B cell (primary cell): ENCODE results near the gene NTM. TPM values are rescaled to one million over a fixed set of nuclear protein-coding genes. Genes with fewer than 3 reads are reported as not detected.
"Not testable (repeated sequence)": the region's sequence is repeated elsewhere in the genome, so short reads cannot be mapped to it uniquely, and the experiment has no call there.

Experiments used
- ATAC-seq: fragments of 200-7000 bp; cut with Tn5 transposase; one replicate; pipeline ENCODE4 v1.10.0; 2021; ENCODE audit warnings: low read depth, mild to moderate bottlenecking, moderate number of reproducible peaks, moderate library complexity
- CTCF ChIA-PET: fragments of 350-600 bp; sonication (Branson Sonifier 250); formaldehyde crosslinking; loops from one replicate; lab custom pipeline; 2021; ENCODE audit warnings: antibody characterized with exemption, inconsistent platforms; lab: Charles Lee
- POLR2A ChIA-PET: fragments of 350-600 bp; sonication (Branson Sonifier 250); formaldehyde crosslinking; loops from one replicate; lab custom pipeline; 2021; ENCODE audit warnings: antibody characterized with exemption; lab: Charles Lee
- DNase-seq: peaks from one replicate; pipeline ENCODE4 v3.0.0; 2013
- H2AFZ ChIP-seq: 2 replicates; pipeline ENCODE4 v1.6.1; 2012; ENCODE audit warnings: mild to moderate bottlenecking, low read depth, low read length; ENCODE audit not compliant: insufficient read depth, poor library complexity, severe bottlenecking
- H3K27ac ChIP-seq, 2 donors: 1 replicate in 1 of 2; 2 replicates in 1 of 2; pipeline ENCODE4 v1.5.1; 2012 to 2013; ENCODE audit warnings: low read length in 2 of 2, mild to moderate bottlenecking in 2 of 2, moderate library complexity in 1 of 2
- H3K27me3 ChIP-seq, 4 experiments: fragments of 200-600 bp in 1 of 4; sonication (generic) in 1 of 4; replicated peaks in 1 of 4; 1 replicate in 2 of 4; 2 replicates in 2 of 4; pipeline versions ENCODE4 v1.6.1 to v1.7.0; 2013 to 2016; ENCODE audit warnings: low read length in 3 of 4, mild to moderate bottlenecking in 2 of 4, mixed read lengths in 1 of 4, moderate library complexity in 1 of 4; ENCODE audit not compliant: insufficient read depth in 4 of 4, control insufficient read depth in 3 of 4; ENCODE audit errors: control extremely low read depth in 1 of 4
- H3K36me3 ChIP-seq, 2 experiments: replicated peaks in 1 of 2; 1 replicate in 1 of 2; 2 replicates in 1 of 2; pipeline versions ENCODE4 v1.6.1 to v1.7.1; 2013; ENCODE audit warnings: low read length in 1 of 2; ENCODE audit not compliant: insufficient read depth in 2 of 2, control insufficient read depth in 1 of 2; ENCODE audit errors: control extremely low read depth in 1 of 2, extremely low read depth in 1 of 2
- H3K4me1 ChIP-seq, 2 donors: fragments of 200-600 bp in 1 of 2; sonication (generic) in 1 of 2; 1 replicate in 1 of 2; 2 replicates in 1 of 2; pipeline versions ENCODE4 v1.5.1 to v1.6.1; 2013 to 2017; ENCODE audit warnings: low read length in 2 of 2; ENCODE audit not compliant: control insufficient read depth in 2 of 2, insufficient read depth in 2 of 2
- H3K4me2 ChIP-seq: replicated peaks from 2 replicates; pipeline ENCODE3; 2012; ENCODE audit warnings: mild to moderate bottlenecking, low read depth, low read length; ENCODE audit not compliant: poor library complexity, severe bottlenecking
- H3K4me3 ChIP-seq, 5 experiments: fragments of 200-600 bp in 1 of 5; sonication (generic) in 1 of 5; 1 replicate in 3 of 5; 2 replicates in 2 of 5; pipeline versions ENCODE4 v1.5.1 to v1.7.0; 2011 to 2016; ENCODE audit warnings: low read length in 4 of 5, mild to moderate bottlenecking in 4 of 5, low read depth in 2 of 5, control low read depth in 1 of 5, moderate library complexity in 1 of 5; ENCODE audit not compliant: insufficient read depth in 1 of 5; ENCODE audit errors: control extremely low read depth in 1 of 5, extremely low read depth in 1 of 5
- H3K79me2 ChIP-seq: fragments of 200-600 bp; sonication (generic); one replicate; pipeline ENCODE4 v1.6.0; 2016; ENCODE audit warnings: low read length; ENCODE audit not compliant: control insufficient read depth, insufficient read depth
- H3K9ac ChIP-seq: fragments of 200-600 bp; sonication (generic); 2 replicates; pipeline ENCODE4 v1.6.1; 2017; ENCODE audit warnings: mild to moderate bottlenecking, low read length, moderate library complexity
- H3K9me3 ChIP-seq, 3 donors: one replicate each; pipeline versions ENCODE4 v1.6.1 to v1.7.1; 2013; ENCODE audit warnings: low read length in 2 of 3; ENCODE audit not compliant: control insufficient read depth in 2 of 3, insufficient read depth in 1 of 3; ENCODE audit errors: control extremely low read depth in 1 of 3
- H4K20me1 ChIP-seq: 2 replicates; pipeline ENCODE4 v1.6.0; 2012; ENCODE audit warnings: mild to moderate bottlenecking, low read length; ENCODE audit not compliant: insufficient read depth, control insufficient read depth, poor library complexity, severe bottlenecking
- H3K27ac Mint-ChIP-seq: one replicate; pipeline ENCODE4 v1.8.0; 2021; ENCODE audit warnings: mixed read lengths
- H3K27me3 Mint-ChIP-seq: one replicate; pipeline ENCODE4 v1.8.0; 2021; ENCODE audit warnings: mixed read lengths
- H3K4me1 Mint-ChIP-seq: one replicate; pipeline ENCODE4 v1.8.0; 2021; ENCODE audit warnings: mixed read lengths
- H3K4me3 Mint-ChIP-seq: one replicate; pipeline ENCODE4 v1.8.0; 2021; ENCODE audit warnings: mixed read lengths
- H3K9me3 Mint-ChIP-seq: one replicate; pipeline ENCODE4 v1.8.0; 2022; ENCODE audit warnings: mixed read lengths; ENCODE audit not compliant: insufficient read depth
- EZH2 ChIP-seq: IDR thresholded peaks from 2 replicates; pipeline ENCODE4 v1.6.1; 2012; ENCODE audit warnings: borderline replicate concordance, low read depth, mild to moderate bottlenecking, moderate library complexity, low read length; ENCODE audit not compliant: insufficient read depth, poor library complexity, severe bottlenecking
- WGBS: methylation state at CpG from one replicate; pipeline ENCODE4 v1.1.5; 2013; ENCODE audit warnings: missing lambda C conversion rate; ENCODE audit not compliant: insufficient coverage; 5-methylcytosine and 5-hydroxymethylcytosine counted together
- intact Hi-C: fragments of 100-400 bp; cut with micrococcal nuclease; formaldehyde crosslinking; loops from one replicate; pipeline ENCODE4 v1.10.0; 2022
- polyA plus RNA-seq: library from polyadenylated mRNA; depleted of rRNA; stranded (reverse); fragments of >200 nt; gene quantifications from 2 replicates; pipeline ENCODE4 v1.2.3, GENCODE V29; 2012
- total RNA-seq, 2 donors: library from RNA; stranded (reverse); fragments of 120-200 nt in 1 of 2; gene quantifications; 1 replicate in 1 of 2; 2 replicates in 1 of 2; pipeline versions ENCODE4 v1.2.3 to v1.2.4, GENCODE V29; 2013 to 2022
- TF ChIP-seq, protein P1 (sequence below): fragments of 200-600 bp; IDR thresholded peaks from one replicate; pipeline ENCODE4 v1.8.0; 2022; ENCODE audit warnings: antibody characterized with exemption, mild to moderate bottlenecking

Gene NTM
- total and polyA plus RNA-seq, 2 donors (not counting 1 experiment from before 2014, with no cell fraction given): not detected

DNA sequence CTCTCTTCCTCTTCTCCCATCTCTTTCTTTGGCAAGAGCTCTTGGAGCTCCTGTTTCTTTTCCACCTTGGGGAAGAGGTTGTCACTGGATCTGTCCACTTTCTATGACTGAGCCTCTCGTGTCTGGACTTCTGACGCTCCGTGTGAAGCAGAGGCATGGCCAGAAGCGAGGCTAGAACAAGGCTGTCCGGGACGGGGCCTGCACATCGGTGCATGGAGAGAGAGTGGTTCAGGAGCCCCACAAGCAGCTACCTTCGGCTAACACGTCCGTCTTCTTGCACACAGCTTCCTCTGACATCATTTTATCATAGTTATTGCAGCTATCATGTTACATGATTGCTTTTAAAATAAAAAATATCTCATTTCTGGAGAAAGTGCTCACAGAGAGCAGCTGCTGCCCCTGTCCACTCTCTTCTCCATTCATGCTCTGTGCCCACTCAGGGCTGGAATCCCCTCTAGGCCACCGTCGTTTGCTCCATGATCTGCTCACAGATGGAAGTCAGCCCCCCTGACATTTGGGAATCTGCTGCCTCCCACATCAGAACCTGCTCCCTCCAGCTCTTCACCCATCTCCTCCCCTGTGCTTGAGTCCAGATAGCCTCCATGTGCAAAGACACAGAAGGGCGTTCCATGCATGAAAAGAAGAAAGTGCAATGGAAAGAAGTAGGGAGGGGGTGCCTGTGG, 308.4 kb downstream of the NTM start:
- ChIA-PET CTCF (interaction anchor here (1.1 kb wide), 1 partner anchor 10 kb away, joined by 3 read pairs; no protein-coding TSS in a partner anchor), POLR2A (no interaction called here)
- no peak overlapping the region for H3K9ac ChIP-seq
- TF ChIP-seq, protein P1, sequence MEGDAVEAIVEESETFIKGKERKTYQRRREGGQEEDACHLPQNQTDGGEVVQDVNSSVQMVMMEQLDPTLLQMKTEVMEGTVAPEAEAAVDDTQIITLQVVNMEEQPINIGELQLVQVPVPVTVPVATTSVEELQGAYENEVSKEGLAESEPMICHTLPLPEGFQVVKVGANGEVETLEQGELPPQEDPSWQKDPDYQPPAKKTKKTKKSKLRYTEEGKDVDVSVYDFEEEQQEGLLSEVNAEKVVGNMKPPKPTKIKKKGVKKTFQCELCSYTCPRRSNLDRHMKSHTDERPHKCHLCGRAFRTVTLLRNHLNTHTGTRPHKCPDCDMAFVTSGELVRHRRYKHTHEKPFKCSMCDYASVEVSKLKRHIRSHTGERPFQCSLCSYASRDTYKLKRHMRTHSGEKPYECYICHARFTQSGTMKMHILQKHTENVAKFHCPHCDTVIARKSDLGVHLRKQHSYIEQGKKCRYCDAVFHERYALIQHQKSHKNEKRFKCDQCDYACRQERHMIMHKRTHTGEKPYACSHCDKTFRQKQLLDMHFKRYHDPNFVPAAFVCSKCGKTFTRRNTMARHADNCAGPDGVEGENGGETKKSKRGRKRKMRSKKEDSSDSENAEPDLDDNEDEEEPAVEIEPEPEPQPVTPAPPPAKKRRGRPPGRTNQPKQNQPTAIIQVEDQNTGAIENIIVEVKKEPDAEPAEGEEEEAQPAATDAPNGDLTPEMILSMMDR: no peak
- TF ChIP-seq EZH2: no peak
- H3K79me2 ChIP-seq: no peaks in the 10 kb centered on the region
- H4K20me1 ChIP-seq: no peaks in the 10 kb centered on the region
- ATAC-seq (no peak), DNase-seq (no peak)
- H3K36me3 ChIP-seq: no peaks in the 10 kb centered on the region
- H2AFZ ChIP-seq: no peak overlapping the region
- no peaks in the 10 kb centered on the region for H3K27me3 ChIP-seq
- Mint-ChIP-seq H3K27ac (no peak overlapping the region), H3K27me3 (no peaks in the 10 kb centered on the region), H3K4me3 (no peak overlapping the region), H3K4me1 (no peaks in the 10 kb centered on the region), H3K9me3 (no peaks in the 10 kb centered on the region)
- H3K4me3 ChIP-seq: no peak overlapping the region
- H3K4me1 ChIP-seq: no peaks in the 10 kb centered on the region
- H3K4me2 ChIP-seq: no peak overlapping the region
- WGBS: 86% methylated on average over 10 of the region's 13 CpGs
- peaks cover 0 to 4% (median 0%) of the 10 kb centered on the region in 3 donors for H3K9me3 ChIP-seq
- no peak overlapping the region for H3K27ac ChIP-seq
- intact Hi-C loops: no loop called here

DNA sequence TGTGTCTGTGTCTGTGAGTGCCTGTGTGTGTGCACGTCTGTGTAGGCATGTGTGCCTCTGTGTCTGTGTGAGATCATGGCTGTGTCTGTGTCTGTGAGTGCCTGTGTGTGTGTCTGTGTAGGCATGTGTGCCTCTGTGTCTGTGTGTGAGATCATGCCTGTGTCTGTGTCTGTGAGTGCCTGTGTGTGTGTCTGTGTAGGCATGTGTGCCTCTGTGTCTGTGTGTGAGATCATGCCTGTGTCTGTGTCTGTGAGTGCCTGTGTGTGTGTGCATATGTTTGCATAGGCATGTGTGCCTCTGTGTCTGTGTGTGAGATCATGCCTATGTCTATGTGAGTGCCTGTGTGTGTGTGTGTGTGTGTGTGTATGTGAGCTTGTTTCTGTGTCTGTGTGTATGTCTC, 310.0 kb downstream of the NTM start:
- H3K4me1 ChIP-seq, H3K4me3 ChIP-seq, H2AFZ ChIP-seq, CTCF ChIA-PET, H3K27ac ChIP-seq, H3K27ac Mint-ChIP-seq, H3K9me3 Mint-ChIP-seq, H3K4me3 Mint-ChIP-seq, ATAC-seq, H3K79me2 ChIP-seq, intact Hi-C loops, H3K9ac ChIP-seq, H3K36me3 ChIP-seq, H3K4me2 ChIP-seq, H3K4me1 Mint-ChIP-seq, H3K27me3 ChIP-seq, H3K9me3 ChIP-seq, POLR2A ChIA-PET, H3K27me3 Mint-ChIP-seq, DNase-seq, H4K20me1 ChIP-seq: not testable (repeated sequence)
- WGBS: 38% methylated on average over 1 of the region's 1 CpG
